Measurements from ENCODE around the gene SIPA1.
A peak's percentile ranks its signal among the peaks of the same experiment; 100 is the strongest.

Gene SIPA1

DNA sequence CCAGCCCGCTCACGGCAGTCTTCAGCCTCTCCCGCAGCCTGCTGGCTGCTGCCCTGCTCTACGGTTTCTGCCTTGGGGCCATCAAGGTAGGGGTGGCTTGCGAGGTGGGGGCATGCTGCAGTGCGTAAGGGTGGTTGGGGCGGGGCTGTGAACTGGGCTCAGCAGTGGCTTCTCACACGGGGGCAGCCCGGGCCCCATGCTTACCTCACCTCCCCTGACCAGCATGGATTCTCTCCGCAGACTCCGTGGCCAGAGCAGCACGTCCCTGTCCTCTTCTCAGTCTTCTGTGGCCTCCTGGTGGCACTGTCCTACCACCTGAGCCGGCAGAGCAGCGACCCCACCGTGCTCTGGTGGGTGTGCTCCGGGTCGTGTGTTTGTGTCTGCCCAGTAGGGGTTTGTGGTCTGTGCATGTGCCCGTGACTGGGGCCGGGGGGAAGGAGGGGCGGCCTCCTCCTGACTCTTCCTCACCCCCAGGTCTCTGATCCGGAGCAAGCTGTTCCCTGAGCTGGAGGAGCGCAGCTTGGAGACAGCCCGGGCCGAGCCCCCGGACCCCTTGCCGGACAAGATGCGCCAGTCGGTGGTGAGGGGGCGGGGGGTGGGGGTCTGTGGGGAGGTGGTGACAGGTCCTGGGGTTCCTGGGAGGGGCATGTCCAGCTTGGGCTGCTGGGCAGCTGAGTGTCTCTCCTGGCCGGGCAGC lies 12.8 kb upstream of the SIPA1 start:
- TF ChIP-seq, protein P1, sequence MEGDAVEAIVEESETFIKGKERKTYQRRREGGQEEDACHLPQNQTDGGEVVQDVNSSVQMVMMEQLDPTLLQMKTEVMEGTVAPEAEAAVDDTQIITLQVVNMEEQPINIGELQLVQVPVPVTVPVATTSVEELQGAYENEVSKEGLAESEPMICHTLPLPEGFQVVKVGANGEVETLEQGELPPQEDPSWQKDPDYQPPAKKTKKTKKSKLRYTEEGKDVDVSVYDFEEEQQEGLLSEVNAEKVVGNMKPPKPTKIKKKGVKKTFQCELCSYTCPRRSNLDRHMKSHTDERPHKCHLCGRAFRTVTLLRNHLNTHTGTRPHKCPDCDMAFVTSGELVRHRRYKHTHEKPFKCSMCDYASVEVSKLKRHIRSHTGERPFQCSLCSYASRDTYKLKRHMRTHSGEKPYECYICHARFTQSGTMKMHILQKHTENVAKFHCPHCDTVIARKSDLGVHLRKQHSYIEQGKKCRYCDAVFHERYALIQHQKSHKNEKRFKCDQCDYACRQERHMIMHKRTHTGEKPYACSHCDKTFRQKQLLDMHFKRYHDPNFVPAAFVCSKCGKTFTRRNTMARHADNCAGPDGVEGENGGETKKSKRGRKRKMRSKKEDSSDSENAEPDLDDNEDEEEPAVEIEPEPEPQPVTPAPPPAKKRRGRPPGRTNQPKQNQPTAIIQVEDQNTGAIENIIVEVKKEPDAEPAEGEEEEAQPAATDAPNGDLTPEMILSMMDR (IDR thresholded peaks at IDR 0.05; ENCODE audit: control insufficient read depth, extremely low read depth, insufficient read depth), result no peak

DNA sequence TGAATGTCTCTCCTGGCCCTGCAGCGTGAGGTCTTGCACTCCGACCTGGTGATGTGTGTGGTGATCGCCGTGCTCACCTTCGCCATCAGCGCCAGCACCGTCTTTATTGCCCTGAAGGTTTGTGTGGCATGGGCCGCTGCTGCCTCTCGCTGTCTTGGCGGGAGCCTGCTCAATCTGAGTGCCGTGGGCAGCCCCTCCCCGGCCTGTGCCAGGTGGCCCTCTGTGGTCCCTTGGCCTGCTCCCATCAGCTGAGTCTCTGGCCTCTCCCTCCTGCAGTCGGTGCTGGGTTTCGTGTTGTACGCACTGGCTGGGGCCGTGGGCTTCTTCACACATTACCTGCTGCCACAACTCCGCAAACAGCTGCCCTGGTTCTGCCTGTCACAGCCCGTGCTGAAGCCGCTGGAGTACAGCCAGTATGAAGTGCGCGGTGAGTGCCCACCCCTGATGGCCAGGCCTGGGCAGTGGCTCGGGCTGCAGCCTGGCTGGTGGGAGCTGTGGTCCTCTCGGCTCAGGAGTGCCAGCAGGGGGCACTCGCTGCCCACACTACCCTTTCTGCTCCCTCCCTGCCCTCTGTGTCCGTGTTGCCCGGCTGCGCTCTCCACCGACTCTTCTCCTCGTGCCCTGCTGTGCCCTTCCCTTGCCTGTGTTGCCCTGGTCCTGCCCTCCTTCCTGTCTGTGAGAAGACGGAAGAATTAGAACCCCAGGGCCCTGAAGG lies 12.1 kb upstream of the SIPA1 start:
- H3K4me3 ChIP-seq (ENCODE audit: low read depth, low read length), result no peak overlapping the region
- TF ChIP-seq, protein P1 (IDR thresholded peaks at IDR 0.05; ENCODE audit: control insufficient read depth, extremely low read depth, insufficient read depth), result peak; percentile 66
- no peak for DNase-seq (ENCODE audit: low read depth)

More for the DNA sequence above, 12.8 kb upstream of the SIPA1 start:
- no peak overlapping the region for H3K4me3 ChIP-seq (ENCODE audit: low read depth, low read length)
- no peak for DNase-seq (ENCODE audit: low read depth)

DNA sequence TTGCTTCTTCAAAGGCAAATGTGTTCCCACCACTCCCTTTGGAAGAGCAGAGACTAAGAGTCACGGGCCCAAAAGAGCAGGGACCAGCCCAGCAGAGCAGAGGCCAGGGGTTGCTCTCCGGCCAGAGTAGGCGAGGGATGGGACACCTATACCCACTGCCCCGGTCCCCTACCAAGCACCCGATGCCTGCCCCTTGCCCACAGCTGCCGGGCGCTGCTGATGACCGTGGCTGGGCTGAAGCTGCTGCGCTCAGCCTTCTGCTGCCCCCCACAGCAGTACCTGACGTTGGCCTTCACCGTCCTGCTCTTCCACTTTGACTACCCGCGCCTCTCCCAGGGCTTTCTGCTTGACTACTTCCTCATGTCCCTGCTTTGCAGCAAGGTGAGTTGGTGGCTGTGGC lies 10.7 kb upstream of the SIPA1 start:
- TF ChIP-seq, protein P1 (IDR thresholded peaks at IDR 0.05; ENCODE audit: control insufficient read depth, extremely low read depth, insufficient read depth), result no peak
- no peak overlapping the region for H3K4me3 ChIP-seq (ENCODE audit: low read depth, low read length)
- DNase-seq (ENCODE audit: low read depth), result no peak

DNA sequence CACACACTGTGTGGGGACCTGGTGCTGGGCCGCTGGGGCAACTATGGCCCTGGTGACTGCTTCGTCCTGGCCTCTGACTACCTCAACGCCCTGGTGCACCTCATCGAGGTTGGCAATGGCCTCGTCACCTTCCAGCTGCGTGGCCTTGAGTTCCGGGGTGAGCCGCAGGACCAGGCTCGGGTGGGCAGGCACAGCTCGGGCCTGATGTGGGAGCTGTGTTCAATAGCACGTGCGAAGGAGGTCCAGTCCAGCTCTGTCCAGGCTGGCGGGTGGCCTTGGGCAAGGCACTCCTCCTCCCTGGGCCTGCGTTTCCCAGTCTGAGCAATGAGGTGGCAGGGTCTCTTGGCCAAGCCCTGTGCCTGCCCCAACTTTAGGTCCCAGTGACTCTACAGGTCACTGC lies 8.3 kb upstream of the SIPA1 start:
- no peak for DNase-seq (ENCODE audit: low read depth)
- TF ChIP-seq, protein P1 (IDR thresholded peaks at IDR 0.05; ENCODE audit: control insufficient read depth, extremely low read depth, insufficient read depth), result no peak
- H3K4me3 ChIP-seq (ENCODE audit: low read depth, low read length), result no peak overlapping the region

DNA sequence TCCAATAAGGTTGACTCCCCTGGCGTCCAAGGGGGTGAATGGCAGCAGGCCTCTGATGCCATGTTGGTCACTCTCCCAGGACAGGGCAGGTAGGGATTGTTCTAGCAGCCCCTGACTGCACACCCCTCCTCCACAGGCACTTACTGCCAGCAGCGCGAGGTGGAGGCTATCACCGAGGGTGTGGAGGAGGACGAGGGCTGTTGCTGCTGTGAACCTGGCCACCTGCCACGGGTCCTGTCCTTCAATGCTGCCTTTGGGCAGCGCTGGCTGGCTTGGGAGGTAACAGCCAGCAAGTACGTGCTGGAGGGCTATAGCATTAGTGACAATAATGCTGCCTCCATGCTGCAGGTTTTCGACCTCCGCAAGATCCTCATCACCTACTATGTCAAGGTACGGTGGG lies 7.7 kb upstream of the SIPA1 start:
- no peak overlapping the region for H3K4me3 ChIP-seq (ENCODE audit: low read depth, low read length)
- no peak for DNase-seq (ENCODE audit: low read depth)
- TF ChIP-seq, protein P1 (IDR thresholded peaks at IDR 0.05; ENCODE audit: control insufficient read depth, extremely low read depth, insufficient read depth), result no peak

DNA sequence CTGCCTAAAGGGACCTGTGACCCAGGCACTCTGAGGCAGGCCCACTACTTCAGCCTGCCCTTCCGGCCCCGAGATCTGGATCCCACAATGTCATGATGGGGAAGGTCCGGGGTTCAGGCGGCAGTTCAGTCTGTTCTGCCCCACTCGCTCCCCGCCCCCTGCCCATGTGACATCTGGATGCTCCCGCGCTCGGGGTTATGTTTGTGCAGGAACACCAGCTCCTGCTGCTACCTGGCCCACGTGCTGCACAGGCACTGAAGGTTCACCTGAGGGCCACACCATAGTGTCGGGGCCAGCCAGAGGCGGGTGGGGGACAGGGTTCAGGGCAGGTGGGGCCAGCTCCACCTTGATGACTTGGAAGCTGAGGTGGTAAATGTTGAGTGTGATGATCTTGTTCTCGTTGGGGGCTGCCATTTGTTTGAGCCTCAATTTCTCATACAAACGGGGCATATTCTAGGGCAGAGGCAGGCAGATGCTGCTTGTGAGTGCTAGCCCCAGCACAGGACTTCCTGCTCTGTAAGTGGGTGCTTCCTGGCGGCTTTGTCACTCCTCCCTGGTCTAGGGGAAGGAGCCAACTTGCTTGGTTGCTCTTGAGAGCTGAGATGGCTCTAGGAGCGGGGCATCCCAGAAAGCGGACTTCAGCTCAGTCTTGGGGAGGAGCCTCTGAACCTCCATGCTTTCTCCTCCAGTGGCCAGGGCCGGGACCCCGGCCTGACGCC lies 4.4 kb upstream of the SIPA1 start:
- TF ChIP-seq, protein P1 (IDR thresholded peaks at IDR 0.05; ENCODE audit: control insufficient read depth, extremely low read depth, insufficient read depth), result no peak
- no peak overlapping the region for H3K4me3 ChIP-seq (ENCODE audit: low read depth, low read length)
- DNase-seq (ENCODE audit: low read depth), result no peak
